ENCODE measurements around the gene SOX12.

DNA sequence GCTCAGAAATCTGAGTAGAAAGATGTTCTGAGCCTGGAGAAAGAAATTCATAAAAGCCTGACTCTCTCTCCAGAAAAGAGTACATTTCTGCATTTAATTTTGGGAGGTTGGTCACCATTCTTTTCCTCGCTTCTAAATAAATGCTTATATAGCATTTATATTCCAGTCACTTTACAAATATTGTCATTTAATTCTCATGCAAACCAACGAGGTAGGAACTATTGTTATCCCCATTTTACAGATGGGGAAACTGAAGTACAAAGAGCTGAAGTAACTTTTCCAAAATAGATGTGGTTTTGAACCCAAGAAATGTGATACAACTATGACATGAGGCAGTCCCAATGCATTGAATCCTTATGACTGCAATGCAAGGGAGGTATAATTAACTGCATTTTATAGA is 50.7 kb downstream of the SOX12 start:
- TF ChIP-seq POLR2AphosphoS5 (IDR thresholded peaks at IDR 0.05; ENCODE audit: low read depth, low read length) (no peak), EZH2phosphoT487 (IDR thresholded peaks at IDR 0.05; ENCODE audit: borderline replicate concordance) (no peak), CTCF (IDR thresholded peaks at IDR 0.05 in 2 of 3, conservative IDR thresholded peaks at IDR 0.05 in 1 of 3; ENCODE audit: borderline replicate concordance in 1 of 3, insufficient read depth in 1 of 3, low read depth in 2 of 3, low read length in 2 of 3) (no peak), POLR2A (IDR thresholded peaks at IDR 0.05; ENCODE audit: borderline replicate concordance, extremely low read depth, insufficient read depth, insufficient read length) (no peak), EZH2 (IDR thresholded peaks at IDR 0.05) (no peak), CEBPB (IDR thresholded peaks at IDR 0.05; ENCODE audit: low read depth) (no peak), ATF3 (IDR thresholded peaks at IDR 0.05) (no peak), ZNF274 (IDR thresholded peaks at IDR 0.05; ENCODE audit: low read depth, low read length) (no peak), FOSL1 (IDR thresholded peaks at IDR 0.05; ENCODE audit: low read depth) (no peak), REST (IDR thresholded peaks at IDR 0.05; ENCODE audit: low read depth) (no peak), SP1 (IDR thresholded peaks at IDR 0.05; ENCODE audit: low read depth) (no peak), RAD21 (IDR thresholded peaks at IDR 0.05; ENCODE audit: low read depth) (no peak), EGR1 (IDR thresholded peaks at IDR 0.05; ENCODE audit: low read depth) (no peak)
- TF ChIP-seq, protein P1, sequence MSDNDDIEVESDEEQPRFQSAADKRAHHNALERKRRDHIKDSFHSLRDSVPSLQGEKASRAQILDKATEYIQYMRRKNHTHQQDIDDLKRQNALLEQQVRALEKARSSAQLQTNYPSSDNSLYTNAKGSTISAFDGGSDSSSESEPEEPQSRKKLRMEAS (IDR thresholded peaks at IDR 0.05), result no peak

Data from HCT116 (cell line).